NCI-H2081 treated with DMSO at 0.1 percent for 48 hours (cell line): ENCODE measurements around the gene BDNF.

Experiments used
- DNase-seq: peaks from one replicate; lab custom pipeline; 2025; lab: John Stamatoyannopoulos, UW

BDNF gene

DNA sequence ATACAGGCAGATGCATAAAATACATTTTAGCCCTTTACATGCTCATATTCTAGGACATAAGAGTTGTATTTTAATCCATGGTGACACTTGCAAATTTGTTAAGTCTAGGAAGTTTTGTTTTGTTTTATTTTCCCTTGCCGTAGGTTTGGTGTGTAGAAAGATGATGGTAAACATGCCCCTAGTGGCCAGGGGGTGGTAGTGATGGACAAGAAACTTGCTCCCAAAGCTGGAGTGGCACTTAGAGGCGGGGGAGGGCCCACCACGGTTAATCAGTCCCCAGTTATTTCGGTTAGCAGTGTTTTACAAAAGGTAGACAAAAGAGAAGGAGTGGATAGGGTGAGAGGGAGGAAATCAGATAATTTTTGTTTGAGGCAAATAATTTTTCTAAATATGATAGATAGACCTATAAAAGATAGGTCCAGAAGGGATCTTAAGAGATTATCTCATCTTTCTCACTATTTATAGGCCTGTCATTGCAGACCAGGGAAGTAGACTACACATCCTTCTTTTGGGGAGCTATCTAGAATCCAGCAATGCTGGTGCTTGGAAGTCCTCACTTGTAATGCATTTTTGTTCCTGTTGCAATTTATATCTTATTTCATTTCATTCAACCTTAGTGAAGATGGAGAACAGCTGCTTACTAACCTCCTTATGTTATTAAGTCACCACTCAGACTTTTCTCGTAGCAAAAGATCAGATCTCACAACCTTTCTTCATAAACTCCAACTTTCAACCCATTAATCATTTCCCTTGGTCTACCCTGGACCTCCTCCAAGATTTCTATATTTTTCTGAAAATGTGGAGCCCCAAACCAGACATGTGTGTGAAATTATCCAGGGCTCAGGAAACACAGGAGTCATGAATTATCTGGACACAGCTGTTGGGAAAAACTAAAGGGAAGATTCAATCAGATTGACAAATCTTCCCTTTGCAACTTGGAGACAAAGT, 5.9 kb upstream of the BDNF start:
- no peak for DNase-seq

DNA sequence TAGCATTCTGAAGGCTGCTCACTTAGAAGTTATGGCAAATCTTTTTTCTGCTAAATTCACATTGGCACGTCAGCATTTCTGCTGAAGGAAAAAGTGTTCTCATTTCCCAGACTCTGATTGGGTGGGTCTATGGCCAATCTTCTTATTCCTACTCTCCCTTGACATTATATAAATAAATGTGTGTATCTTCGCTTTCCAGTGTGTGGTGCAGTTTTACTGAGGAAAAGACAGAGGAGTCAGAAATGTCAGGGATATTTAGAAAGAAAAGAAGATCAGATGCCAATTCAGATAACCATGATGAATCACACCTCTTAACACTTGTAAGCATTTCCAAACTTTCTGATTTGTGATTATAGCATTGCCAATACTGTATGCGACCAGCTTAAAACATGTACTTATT, 3.2 kb upstream of the BDNF start:
- DNase-seq: no peak

- DNase-seq: no peak
Measured at GRCh38 chr11:27702811-27703210, 2.6 kb upstream of the BDNF start.

GRCh38 chr11:27701355-27702105, 1.3 kb upstream of the BDNF start:
- DNase-seq: no peak

GRCh38 chr11:27699926-27700350, 317 bp downstream of the BDNF start:
- DNase-seq: no peak

- no peak for DNase-seq
Measured at GRCh38 chr11:27699242-27699925, 871 bp downstream of the BDNF start.

DNA sequence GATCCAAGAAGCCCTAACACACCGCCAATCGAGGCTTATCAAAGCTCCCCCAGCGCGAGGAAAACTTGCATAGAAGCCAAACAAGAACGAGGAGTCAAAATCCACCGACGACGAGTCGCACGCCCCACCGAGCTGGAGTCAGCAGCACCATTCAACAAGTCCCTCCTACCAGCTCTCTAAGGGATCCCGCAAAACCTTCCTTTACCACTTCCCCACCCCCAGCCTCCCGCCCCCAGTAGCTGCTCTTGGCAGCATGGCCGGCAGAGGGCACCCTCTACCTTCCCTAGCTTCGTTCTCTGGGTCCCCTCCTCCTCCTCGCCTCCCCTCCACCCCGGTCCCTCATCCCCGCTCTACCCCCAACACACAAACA, 1.4 kb downstream of the BDNF start:
- no peak for DNase-seq

DNA sequence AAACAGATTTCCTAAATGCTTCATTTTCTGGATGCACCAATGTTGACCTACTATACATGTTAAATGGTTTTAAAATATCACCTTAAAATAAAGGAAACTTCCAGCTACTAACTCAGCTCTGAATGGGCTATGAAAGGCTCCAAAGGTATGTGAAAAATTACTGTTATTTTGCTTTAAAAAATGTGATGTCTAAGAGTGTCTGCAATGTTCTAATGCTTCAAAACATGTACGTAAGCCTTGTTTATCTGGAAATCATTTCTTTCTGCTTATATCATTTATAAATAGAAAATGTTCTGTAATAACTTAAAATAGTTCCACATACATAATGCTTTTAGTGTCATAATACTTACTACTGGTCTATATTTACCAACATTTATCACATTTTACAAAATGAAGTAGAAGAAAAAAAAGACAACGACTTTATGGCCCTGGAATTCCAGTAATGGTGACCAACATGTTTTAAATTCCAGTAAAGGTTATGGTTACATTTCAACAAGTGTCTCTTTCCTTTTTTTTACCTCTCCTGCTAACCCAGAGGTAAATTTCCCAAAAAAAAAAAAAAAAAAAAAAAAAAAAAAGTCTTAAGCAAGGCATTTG, 2.5 kb downstream of the BDNF start:
- no peak for DNase-seq

GRCh38 chr11:27696961-27697360, 3.3 kb downstream of the BDNF start:
- DNase-seq: no peak

DNA sequence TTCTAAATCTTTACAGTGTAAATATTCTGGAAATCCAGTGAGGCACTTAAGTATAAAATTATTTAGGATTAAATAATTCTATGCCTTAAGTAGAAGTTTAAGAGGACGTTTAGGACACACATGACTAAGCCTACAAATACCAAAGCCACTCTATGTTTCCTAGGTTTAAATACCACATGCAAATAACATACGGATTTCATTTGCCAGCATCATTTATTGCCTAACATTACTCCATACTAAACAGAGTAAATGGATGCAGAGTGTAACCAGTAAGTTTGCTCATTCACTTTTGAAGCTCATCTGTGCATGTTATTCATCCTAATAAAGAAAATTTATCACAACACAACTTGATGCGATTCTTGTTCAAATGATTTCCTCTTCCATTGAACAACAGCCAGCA, 4.1 kb downstream of the BDNF start:
- no peak for DNase-seq

- no peak for DNase-seq
Measured at GRCh38 chr11:27694992-27695391, 5.3 kb downstream of the BDNF start.

GRCh38 chr11:27693398-27693797, 6.9 kb downstream of the BDNF start:
- DNase-seq: no peak

- DNase-seq: no peak
Measured at GRCh38 chr11:27692781-27693180, 7.5 kb downstream of the BDNF start.

DNA sequence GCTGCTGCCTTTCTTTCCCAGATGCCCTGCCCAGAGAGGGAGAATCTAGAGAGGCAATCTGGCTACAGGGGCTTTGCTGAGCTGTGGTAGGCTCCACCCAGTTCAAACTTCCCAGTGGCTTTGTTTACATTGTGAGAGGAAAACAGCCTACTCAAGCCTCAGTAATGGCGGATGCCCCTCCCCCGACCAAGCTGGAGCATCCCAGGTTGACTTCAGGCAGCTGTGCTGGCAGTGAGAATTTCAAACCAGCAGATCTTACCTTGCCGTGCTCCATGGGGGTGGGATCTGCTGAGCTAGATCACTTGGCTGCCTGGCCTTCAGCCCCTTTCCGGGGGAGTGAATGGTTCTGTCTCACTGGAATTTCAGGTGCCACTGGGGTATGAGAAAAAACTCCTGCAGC, 12.2 kb downstream of the BDNF start:
- no peak for DNase-seq

GRCh38 chr11:27681664-27682063, 18.6 kb downstream of the BDNF start:
- no peak for DNase-seq

GRCh38 chr11:27679136-27680015, 20.9 kb downstream of the BDNF start:
- no peak for DNase-seq

GRCh38 chr11:27678242-27678641, 22.0 kb downstream of the BDNF start:
- no peak for DNase-seq

- DNase-seq: no peak
Measured at GRCh38 chr11:27677108-27677507, 23.1 kb downstream of the BDNF start.

- DNase-seq: no peak
Measured at GRCh38 chr11:27673979-27674663, 26.1 kb downstream of the BDNF start.

DNA sequence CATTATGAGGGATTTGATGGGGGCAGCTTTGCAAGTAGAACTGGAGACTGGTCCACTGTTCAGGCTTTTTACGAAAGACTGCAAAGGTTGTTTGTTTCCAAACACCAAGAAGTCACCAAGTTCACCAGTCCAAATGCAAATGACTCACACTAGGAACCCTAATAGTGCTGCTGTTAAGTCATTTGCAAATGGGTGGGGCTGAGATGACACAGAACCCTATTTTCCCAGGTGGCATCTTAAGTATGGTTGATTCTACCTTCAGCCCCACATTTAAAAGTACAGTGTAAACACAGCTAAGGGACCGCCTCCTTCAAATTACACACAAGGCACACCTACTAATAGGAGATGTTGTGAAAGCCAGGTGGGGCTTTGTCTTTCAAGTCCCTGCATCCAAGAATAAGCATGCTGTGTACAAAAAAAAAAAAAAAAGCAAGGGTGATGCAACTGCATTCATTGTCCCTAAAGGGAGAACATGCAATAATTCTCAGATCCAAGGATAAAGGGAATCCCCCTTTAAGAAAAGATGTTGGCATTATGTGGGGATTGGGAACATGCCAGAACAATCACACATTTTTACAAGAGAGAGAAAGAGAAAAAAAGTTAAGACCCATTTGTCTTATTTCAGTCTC, 27.3 kb downstream of the BDNF start:
- no peak for DNase-seq
